SIG-M5 treated with dmso at 0.1 percent for 504 hours (cell line): ENCODE results near the gene STX19.

Experiments
- DNase-seq: peaks from one replicate; lab custom pipeline; 2025; ENCODE audit not compliant: unreplicated experiment; lab: John Stamatoyannopoulos, UW

The STX19 gene

DNA sequence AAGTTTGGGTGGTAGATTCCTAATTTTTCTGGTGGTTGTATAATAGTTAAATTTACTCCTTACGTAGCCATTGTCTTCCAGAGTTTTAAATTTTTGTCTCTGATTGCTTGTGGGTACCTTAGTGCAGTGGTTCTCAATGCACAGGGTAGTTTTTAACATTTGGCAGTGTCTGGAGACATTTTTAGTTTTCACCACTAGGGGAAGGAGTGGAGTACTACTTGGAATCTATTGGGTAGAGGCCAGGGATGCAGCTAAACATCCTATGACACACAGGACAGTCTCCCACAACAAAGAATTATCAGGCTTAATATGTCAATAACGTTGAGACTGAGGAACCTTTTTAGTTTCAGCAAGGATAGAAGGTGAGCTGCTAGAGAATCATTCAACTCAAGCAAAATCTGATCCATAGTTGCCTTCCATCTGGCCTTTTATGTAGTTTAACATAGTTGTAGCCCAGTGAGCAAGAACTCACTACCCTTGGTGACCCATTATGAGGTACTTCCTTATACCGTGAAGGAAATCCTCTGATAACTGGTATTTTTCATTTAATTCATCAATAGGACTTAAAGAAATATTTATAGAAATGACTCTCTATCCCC, 8.6 kb upstream of the STX19 start:
- peak; percentile 5 for DNase-seq

DNA sequence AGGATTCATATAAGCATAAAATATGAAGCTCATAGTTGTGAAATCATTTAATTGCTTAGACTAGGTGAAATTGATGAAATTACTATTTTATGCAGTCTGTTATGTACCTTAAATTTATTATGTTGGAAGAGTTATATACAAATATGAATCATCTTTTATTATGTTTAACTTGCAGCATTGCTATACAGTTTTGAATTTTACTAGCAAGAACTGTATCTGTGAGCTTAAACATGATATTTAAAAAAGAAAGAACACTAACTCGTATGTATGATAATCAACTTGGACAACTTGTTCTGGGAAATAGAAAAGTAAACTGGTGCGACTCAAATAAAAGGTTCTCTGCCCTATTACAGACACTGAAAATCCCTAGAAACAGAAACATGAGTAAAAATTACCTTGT, 1.8 kb downstream of the STX19 start:
- DNase-seq = no peak

DNA sequence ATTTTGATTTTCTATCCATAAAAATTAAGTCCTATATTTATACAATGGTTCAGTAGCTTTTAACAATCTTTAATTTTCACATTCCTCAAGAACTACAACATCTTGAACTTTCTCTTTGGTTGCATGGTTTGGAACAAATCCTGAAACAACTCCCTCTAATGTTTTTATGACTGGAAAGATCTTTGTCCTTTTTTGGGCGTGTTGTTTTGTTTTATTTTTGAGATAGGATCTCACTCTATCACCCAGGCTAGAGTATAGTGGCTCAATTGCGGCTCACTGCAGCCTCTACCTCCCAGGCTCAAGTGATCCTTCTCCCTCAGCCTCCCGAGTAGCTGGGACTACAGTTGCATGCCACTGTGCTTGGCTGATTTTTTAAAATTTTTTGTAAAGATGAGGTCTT, 4.0 kb downstream of the STX19 start:
- DNase-seq = no peak

DNA sequence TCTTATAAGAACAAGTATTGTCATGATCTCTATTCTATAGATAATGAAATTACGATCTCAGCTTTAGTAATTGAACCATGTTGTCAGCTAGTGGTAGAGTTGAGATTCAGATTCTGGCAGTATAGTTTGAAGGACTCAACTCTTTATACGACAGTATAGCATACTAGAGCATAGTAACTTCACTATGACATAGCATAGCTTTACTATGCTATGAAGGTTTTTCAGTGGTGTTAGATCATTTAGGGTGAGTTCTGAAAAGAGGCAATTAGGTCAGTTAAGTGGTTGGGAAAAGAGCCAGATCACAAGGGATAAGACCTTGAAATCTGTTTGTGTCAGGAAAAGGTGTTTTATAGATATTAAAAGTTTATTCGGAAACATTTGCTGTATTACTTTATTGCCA, 8.1 kb downstream of the STX19 start:
- DNase-seq = no peak

- no peak for DNase-seq
Measured at GRCh38 chr3:94019659-94020058, 8.7 kb downstream of the STX19 start.

DNA sequence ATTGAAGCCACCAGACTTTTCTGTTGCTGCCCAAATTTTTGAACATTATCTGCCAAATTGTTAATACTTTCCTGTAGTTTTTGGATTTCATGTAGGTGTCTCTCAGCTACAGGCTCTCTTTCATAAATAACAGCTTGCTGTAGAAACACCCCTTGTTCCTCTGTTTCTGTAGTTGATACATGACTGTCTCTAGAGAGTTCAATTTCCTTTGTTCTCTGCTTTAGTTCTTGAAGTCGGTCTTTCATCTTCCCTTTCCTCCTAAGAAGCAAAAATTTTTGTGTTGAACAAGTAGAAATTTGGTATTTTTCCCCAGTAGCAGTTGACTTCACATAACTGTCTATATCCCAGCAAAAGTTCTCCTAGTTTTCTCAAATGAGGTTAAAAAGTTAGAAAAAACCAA, 13.4 kb downstream of the STX19 start:
- DNase-seq = no peak

DNA sequence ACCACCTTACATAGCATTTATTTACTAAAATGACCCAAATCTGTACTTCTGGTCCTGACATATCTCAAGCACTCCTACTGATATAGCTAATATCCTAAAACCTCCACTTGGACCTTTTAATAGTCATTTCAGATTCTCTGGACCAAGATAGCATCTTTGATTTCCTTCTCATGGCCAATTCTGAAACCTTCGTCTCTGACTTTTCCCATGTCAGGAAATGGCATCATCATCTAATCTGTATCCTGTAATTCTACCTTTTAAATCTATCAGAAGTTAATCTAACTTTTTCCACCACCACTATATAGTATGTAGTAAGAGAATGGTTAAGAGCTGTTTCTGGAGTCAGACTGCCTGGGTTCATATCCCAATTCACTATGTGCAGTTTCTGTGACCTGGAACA, 16.2 kb downstream of the STX19 start:
- no peak for DNase-seq

GRCh38 chr3:94011233-94011711, 17.1 kb downstream of the STX19 start:
- peak; percentile 63 for DNase-seq

- no peak for DNase-seq
Measured at GRCh38 chr3:94009608-94010007, 18.8 kb downstream of the STX19 start.

DNA sequence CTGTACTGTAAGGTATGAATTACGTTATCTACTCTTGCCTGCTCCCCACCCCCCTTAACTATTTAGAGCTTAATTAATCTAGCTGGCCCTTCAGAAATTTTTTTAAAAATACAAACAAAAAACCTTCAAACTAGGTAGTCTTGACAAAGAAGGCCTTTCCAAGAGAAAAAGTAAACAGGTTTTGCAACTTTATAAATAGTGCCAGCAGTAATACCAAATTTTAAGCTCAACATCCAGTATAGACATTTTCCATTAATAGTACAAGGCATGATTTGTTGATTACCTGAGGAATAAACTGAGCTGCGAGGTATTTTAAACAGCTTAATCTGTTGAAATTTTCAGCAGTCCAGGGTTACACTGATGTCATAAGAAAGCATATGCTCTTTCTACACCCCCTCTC, 20.1 kb downstream of the STX19 start:
- no peak for DNase-seq

DNA sequence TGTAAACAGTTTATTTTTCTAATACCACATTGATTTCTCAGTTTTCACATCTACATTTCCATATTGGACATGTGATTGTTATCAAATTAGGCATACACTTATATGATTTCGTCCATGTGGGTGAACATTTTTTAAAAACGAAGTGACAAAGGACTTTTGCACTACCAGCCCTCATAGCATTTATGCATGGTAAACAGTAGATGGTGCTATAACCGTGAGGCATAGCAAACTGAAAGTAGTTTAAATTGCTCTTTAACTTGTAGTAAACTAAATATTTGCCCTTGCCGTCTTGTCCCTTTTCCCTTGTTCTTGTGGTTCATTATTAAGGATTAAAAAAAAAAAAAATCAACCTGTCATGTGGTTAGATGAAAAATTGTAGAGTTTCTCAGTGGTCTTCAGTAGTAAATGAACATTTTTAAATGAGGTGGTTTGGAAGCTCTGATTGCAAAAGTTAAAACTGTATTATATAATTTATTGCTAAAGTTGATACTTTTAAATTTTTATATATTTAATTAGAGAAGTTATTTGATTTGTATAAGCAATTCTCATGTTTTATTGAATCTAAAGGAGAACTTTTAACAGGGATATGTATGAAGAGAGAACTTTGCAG, 24.0 kb downstream of the STX19 start:
- DNase-seq = peak; percentile 56

GRCh38 chr3:94001827-94002495, 26.4 kb downstream of the STX19 start:
- DNase-seq = no peak

GRCh38 chr3:94001191-94001590, 27.2 kb downstream of the STX19 start:
- DNase-seq = no peak

DNA sequence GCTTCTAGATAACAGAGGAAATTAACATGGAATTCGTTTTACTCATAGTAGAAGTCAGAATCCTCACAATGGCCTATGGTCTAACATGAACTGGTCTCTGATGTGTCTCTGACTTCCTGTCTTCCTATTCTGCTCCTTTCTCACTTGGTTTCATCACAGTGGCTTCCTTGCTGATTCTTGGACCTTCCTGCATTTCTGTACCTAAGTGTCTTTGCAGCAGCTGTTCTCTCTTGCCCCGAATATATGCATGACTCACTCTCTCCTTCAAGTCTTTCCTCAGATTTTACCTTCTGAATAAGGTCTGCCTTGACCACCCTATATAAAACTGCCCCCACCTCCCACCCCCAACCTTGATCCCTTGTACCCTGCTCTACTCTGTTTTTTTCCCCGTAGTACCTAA, 34.3 kb downstream of the STX19 start:
- no peak for DNase-seq

- no peak for DNase-seq
Measured at GRCh38 chr3:93992207-93992606, 36.2 kb downstream of the STX19 start.

- DNase-seq = no peak
Measured at GRCh38 chr3:93991631-93992030, 36.8 kb downstream of the STX19 start.

GRCh38 chr3:93989241-93989640, 39.2 kb downstream of the STX19 start:
- no peak for DNase-seq

- DNase-seq = no peak
Measured at GRCh38 chr3:93988764-93989163, 39.6 kb downstream of the STX19 start.

GRCh38 chr3:93988283-93988682, 40.1 kb downstream of the STX19 start:
- no peak for DNase-seq

- no peak for DNase-seq
Measured at GRCh38 chr3:93984618-93985017, 43.8 kb downstream of the STX19 start.

- no peak for DNase-seq
Measured at GRCh38 chr3:93983408-93983807, 45.0 kb downstream of the STX19 start.

DNA sequence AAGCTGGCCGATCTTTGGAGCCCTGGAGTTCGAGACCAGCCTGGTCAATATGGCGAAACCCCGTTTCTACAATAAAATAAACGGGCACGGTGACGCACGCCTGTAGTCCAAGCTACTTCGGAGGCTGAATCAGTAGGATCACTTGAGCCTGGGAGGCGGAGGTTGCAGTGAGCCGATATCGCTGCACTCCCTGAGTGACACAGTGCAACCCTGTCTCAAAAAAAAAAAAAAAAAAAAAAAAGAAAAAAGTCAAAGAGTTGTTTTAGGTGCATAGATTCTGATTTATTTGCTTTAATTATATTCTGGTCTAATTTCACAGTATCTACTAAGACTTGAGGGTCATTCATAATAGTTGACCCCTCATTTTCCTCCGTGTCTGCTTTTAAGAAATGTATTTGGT, 46.7 kb downstream of the STX19 start:
- no peak for DNase-seq
